ENCODE measurements around the gene C6orf47. TPM values are rescaled to one million over a fixed set of nuclear protein-coding genes. Genes with fewer than 3 reads are reported as not detected.

C6orf47 gene
- total and polyA plus RNA-seq, 2 of the 13 experiments (the other 11 are each of a cell fraction or from before 2014, with no cell fraction given), result 1.7 to 18.1 TPM

DNA sequence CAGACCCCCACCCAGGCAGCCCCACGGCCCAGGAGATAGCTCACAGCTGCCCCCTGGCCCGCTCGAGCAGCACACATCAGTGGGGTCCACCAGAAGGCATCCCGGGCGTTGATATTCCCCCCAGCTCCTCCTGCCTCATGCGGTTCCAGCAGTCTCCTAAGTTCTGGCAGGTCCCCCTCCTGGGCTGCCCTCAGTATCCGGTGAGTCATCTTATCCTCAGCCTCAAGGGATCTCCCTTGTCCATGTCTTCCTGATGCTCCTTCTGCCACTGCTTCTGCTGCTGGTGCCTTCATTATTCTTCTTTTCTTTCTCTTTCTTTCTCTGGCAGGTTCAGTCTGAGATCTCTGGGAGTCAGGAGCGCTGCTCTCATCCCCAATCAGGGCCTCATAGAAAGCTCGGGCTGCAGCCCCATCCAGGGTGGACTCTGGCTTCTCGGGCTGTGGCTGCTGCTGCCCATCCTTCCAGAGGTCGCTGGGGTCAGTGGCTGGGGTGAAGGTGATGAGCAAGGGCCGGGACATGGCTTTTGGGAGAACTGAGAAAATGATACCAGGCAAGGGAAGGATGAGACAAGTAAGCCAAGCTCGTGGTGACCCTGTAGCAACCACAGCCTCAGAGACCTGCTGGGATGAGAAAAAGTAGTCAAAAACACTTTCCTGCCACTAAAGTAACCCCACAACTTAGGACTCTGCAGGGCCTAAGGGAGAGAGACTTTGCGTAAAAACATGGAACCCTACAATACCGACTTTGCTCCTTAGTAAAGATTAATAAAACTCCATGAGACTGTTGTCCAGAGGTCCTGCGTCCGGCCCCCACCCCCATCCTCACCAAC, 3.6 kb upstream of the C6orf47 start (continued):
- TF ChIP-seq, protein P1, sequence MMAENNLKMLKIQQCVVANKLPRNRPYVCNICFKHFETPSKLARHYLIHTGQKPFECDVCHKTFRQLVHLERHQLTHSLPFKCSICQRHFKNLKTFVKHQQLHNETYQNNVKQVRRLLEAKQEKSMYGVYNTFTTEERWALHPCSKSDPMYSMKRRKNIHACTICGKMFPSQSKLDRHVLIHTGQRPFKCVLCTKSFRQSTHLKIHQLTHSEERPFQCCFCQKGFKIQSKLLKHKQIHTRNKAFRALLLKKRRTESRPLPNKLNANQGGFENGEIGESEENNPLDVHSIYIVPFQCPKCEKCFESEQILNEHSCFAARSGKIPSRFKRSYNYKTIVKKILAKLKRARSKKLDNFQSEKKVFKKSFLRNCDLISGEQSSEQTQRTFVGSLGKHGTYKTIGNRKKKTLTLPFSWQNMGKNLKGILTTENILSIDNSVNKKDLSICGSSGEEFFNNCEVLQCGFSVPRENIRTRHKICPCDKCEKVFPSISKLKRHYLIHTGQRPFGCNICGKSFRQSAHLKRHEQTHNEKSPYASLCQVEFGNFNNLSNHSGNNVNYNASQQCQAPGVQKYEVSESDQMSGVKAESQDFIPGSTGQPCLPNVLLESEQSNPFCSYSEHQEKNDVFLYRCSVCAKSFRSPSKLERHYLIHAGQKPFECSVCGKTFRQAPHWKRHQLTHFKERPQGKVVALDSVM (CRISPR knock-in tag; IDR thresholded peaks at IDR 0.05), result no peak
- TF ChIP-seq RBFOX2 (IDR thresholded peaks at IDR 0.05; ENCODE audit: low read depth, low read length) (peak; percentile 71), HDAC1 (CRISPR knock-in tag; IDR thresholded peaks at IDR 0.05) (no peak), ZNF614 (CRISPR knock-in tag; IDR thresholded peaks at IDR 0.05; ENCODE audit: borderline replicate concordance) (no peak), ESRRA (CRISPR knock-in tag; IDR thresholded peaks at IDR 0.05; ENCODE audit: low read depth) (0 out of 2 replicates have a peak, but pooled peaks have one; percentile 75), ZFP36L2 (CRISPR knock-in tag; IDR thresholded peaks at IDR 0.05) (no peak; the same call in 1 of the 2 replicates), SMAD3 (CRISPR knock-in tag; IDR thresholded peaks at IDR 0.05) (no peak), ZNF317 (CRISPR knock-in tag; IDR thresholded peaks at IDR 0.05) (no peak), KLF12 (CRISPR knock-in tag; IDR thresholded peaks at IDR 0.05; ENCODE audit: borderline replicate concordance) (no peak; the same call in 1 of the 2 replicates), ZFP36L1 (CRISPR knock-in tag; IDR thresholded peaks at IDR 0.05) (no peak), RFXANK (CRISPR knock-in tag; IDR thresholded peaks at IDR 0.05) (no peak), SRY (CRISPR knock-in tag; IDR thresholded peaks at IDR 0.05) (0 out of 2 replicates have a peak, but pooled peaks have one; percentile 28), GATA4 (IDR thresholded peaks at IDR 0.05; ENCODE audit: borderline replicate concordance, low read depth) (no peak), FOXK2 (IDR thresholded peaks at IDR 0.05) (no peak), MAFF (IDR thresholded peaks at IDR 0.05; ENCODE audit: low read depth, low read length) (no peak), SNAPC2 (CRISPR knock-in tag; IDR thresholded peaks at IDR 0.05) (no peak), RXRB (CRISPR knock-in tag; IDR thresholded peaks at IDR 0.05; ENCODE audit: borderline replicate concordance) (0 out of 2 replicates have a peak, but pooled peaks have one; percentile 12), ZFX (CRISPR knock-in tag; IDR thresholded peaks at IDR 0.05; ENCODE audit: low read depth) (no peak), HMGA1 (CRISPR knock-in tag; conservative IDR thresholded peaks at IDR 0.05) (no peak), ZMAT3 (CRISPR knock-in tag; conservative IDR thresholded peaks at IDR 0.05) (no peak), ZNF737 (CRISPR knock-in tag; IDR thresholded peaks at IDR 0.05; ENCODE audit: borderline replicate concordance) (0 out of 2 replicates have a peak, but pooled peaks have one; percentile 68), JUND (CRISPR knock-in tag; IDR thresholded peaks at IDR 0.05) (no peak)
- TF ChIP-seq, protein P2, sequence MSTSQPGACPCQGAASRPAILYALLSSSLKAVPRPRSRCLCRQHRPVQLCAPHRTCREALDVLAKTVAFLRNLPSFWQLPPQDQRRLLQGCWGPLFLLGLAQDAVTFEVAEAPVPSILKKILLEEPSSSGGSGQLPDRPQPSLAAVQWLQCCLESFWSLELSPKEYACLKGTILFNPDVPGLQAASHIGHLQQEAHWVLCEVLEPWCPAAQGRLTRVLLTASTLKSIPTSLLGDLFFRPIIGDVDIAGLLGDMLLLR (CRISPR knock-in tag; IDR thresholded peaks at IDR 0.05), result no peak
- TF ChIP-seq, protein P3, sequence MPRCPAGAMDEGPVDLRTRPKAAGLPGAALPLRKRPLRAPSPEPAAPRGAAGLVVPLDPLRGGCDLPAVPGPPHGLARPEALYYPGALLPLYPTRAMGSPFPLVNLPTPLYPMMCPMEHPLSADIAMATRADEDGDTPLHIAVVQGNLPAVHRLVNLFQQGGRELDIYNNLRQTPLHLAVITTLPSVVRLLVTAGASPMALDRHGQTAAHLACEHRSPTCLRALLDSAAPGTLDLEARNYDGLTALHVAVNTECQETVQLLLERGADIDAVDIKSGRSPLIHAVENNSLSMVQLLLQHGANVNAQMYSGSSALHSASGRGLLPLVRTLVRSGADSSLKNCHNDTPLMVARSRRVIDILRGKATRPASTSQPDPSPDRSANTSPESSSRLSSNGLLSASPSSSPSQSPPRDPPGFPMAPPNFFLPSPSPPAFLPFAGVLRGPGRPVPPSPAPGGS (CRISPR knock-in tag; IDR thresholded peaks at IDR 0.05), result peak; percentile 72; the same call in 1 of the 2 replicates
- TF ChIP-seq, protein P4, sequence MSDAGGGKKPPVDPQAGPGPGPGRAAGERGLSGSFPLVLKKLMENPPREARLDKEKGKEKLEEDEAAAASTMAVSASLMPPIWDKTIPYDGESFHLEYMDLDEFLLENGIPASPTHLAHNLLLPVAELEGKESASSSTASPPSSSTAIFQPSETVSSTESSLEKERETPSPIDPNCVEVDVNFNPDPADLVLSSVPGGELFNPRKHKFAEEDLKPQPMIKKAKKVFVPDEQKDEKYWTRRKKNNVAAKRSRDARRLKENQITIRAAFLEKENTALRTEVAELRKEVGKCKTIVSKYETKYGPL (CRISPR knock-in tag; IDR thresholded peaks at IDR 0.05), result 0 out of 2 replicates have a peak, but pooled peaks have one; percentile 44
- TF ChIP-seq, protein P5, sequence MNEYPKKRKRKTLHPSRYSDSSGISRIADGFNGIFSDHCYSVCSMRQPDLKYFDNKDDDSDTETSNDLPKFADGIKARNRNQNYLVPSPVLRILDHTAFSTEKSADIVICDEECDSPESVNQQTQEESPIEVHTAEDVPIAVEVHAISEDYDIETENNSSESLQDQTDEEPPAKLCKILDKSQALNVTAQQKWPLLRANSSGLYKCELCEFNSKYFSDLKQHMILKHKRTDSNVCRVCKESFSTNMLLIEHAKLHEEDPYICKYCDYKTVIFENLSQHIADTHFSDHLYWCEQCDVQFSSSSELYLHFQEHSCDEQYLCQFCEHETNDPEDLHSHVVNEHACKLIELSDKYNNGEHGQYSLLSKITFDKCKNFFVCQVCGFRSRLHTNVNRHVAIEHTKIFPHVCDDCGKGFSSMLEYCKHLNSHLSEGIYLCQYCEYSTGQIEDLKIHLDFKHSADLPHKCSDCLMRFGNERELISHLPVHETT (CRISPR knock-in tag; conservative IDR thresholded peaks at IDR 0.05), result no peak

Measured in HepG2 (cell line).